RWPE1 (cell line): ENCODE data around the gene RASGRF2.
A peak's percentile ranks its signal among the peaks of the same experiment; 100 is the strongest.
"Not testable (repeated sequence)": the region's sequence is repeated elsewhere in the genome, so short reads cannot be mapped to it uniquely, and the experiment has no call there.

Source experiments
- CTCF ChIA-PET: fragments of 350-600 bp; sonication (Branson Sonifier 250); formaldehyde crosslinking; extraction: SDS; loops from one replicate; lab custom pipeline; 2021; lab: Yijun Ruan, JAX
- POLR2A ChIA-PET: fragments of 400-600 bp; formaldehyde crosslinking; extraction: SDS; loops from one replicate; lab custom pipeline; 2020; ENCODE audit warnings: antibody characterized with exemption; ENCODE audit not compliant: low non-redundant PET; lab: Yijun Ruan, JAX
- DNase-seq: peaks from one replicate; pipeline ENCODE4 v3.0.0; 2012; ENCODE audit warnings: low spot score
- H3K27ac ChIP-seq: fragments of 450-650 bp; 2 replicates; pipeline ENCODE4 v1.5.1; 2017
- CTCF ChIP-seq: fragments of 450-650 bp; conservative IDR thresholded peaks from 2 replicates; pipeline ENCODE4 v1.5.1; 2017; ENCODE audit warnings: low read depth, mild to moderate bottlenecking

Gene RASGRF2

GRCh38 chr5:81006947-81007636, 46.9 kb downstream of the RASGRF2 start:
- H3K27ac ChIP-seq = no peak overlapping the region

DNA sequence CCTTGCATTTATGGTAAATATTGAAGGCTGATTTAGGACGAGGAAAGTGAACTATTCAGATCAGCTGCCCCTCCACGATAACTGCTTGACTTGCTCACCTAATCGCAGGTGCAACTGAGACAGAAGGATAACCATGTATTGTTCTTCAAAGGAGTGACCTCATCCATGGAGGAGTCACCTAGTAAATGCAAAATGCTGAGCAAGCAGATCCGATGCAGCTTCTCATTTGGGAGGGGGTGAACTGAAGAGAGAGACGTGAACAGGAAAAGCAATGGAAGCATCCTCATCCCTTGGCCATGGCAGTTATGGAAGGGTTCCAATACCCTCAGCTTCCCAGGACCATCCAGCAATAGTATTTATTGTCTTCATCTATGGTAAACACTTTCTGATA, 47.5 kb downstream of the RASGRF2 start:
- H3K27ac ChIP-seq = no peak overlapping the region
- CTCF ChIA-PET = interaction anchor here (0.6 to 1.0 kb wide), 2 partner anchors 37 to 47 kb away, joined by 3 read pairs; no protein-coding TSS in a partner anchor
- TF ChIP-seq CTCF = no peak
- DNase-seq = no peak
- POLR2A ChIA-PET = no interaction called here

More at GRCh38 chr5:81006947-81007636, 46.9 kb downstream of the RASGRF2 start:
- POLR2A ChIA-PET = no interaction called here
- no peak for DNase-seq
- no peak for TF ChIP-seq CTCF
- CTCF ChIA-PET = interaction anchor here (0.6 to 1.0 kb wide), 3 partner anchors 14 to 46 kb away, joined by 3 read pairs; no protein-coding TSS in a partner anchor

- ChIA-PET POLR2A (no interaction called here), CTCF (no interaction called here)
Measured at GRCh38 chr5:81010336-81011169, 50.4 kb downstream of the RASGRF2 start.

GRCh38 chr5:81014348-81014747, 54.2 kb downstream of the RASGRF2 start:
- DNase-seq = no peak
- CTCF ChIA-PET = no interaction called here
- POLR2A ChIA-PET = no interaction called here
- TF ChIP-seq CTCF = no peak
- H3K27ac ChIP-seq = no peak overlapping the region

More at GRCh38 chr5:81010336-81011169, 50.4 kb downstream of the RASGRF2 start:
- no peak for TF ChIP-seq CTCF
- no peak for DNase-seq
- H3K27ac ChIP-seq = no peak overlapping the region

DNA sequence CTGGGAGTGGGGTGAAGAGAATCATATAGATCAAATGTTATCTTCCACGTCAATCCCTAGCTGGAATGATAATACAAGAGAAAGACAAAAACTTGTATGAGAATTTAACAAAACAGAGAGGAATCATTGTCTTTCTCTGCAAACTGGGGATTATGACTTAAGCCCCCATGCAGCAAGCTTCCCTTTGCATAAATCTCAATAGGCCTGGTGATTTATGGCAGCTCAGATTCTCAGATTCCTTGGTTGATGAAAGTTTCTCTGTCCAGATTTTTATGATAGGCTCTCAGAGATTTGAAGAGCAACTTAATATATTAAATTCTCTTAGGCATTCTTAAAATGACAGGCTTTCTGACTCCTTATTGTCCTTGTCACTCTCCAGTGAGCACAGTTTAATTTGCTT, 56.0 kb downstream of the RASGRF2 start:
- TF ChIP-seq CTCF = no peak
- no peak for DNase-seq
- CTCF ChIA-PET = interaction anchor here (0.6 kb wide), 1 partner anchor 134 kb away, joined by 3 read pairs; no protein-coding TSS in a partner anchor
- POLR2A ChIA-PET = no interaction called here
- no peak overlapping the region for H3K27ac ChIP-seq

DNA sequence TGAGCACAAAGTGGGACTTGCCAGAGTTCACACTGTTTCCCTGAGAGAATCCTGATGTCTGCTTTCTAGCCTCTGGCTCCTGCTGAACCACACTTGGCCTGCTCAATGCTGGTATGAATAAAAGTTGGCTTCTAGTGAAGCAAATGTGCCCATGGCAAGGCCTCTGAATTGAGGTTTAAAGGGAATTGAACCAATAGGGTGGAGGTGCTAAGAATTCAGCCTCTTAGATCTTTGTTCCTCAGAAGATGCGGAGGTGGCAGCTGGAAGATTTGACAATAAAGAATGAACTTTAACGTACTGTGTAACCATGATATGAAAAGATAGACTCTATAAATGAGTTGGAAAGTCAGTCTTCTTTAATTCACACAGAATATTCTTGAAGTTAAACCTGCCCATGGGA, 57.2 kb downstream of the RASGRF2 start:
- no peak overlapping the region for H3K27ac ChIP-seq
- POLR2A ChIA-PET = no interaction called here
- TF ChIP-seq CTCF = no peak
- CTCF ChIA-PET = no interaction called here
- no peak for DNase-seq

DNA sequence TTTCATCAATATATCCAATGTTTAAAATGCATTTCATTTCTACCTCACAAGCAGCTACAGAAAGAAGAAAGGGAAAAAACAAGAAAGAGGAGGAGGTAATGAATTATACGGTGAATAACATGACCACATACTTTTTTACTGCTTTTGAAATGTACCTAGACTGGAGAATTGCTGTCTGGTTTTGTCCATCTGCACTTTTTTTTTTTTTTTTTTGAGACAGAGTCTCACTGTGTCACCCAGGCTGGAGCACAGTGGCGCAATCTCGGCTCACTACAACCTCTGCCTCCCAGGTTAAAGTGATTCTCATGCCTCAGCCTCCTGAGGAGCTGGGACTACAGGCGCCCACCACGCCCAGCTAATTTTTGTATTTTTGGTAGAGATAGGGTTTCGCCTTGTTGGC, 58.4 kb downstream of the RASGRF2 start:
- CTCF ChIA-PET = interaction anchor here (0.6 kb wide), 1 partner anchor 253 kb away, joined by 15 read pairs; no protein-coding TSS in a partner anchor
- peak; percentile 21 for DNase-seq
- not testable (repeated sequence) for H3K27ac ChIP-seq

More for the DNA sequence above, 58.4 kb downstream of the RASGRF2 start:
- POLR2A ChIA-PET = not testable (repeated sequence)
